ENCODE results near the gene LHFPL3. TPM values are rescaled to one million over a fixed set of nuclear protein-coding genes. Genes with fewer than 3 reads are reported as not detected.
A peak's percentile ranks its signal among the peaks of the same experiment; 100 is the strongest.

The LHFPL3 gene
- total and polyA plus RNA-seq, 2 of the 13 experiments (the other 11 are each of a cell fraction or from before 2014, with no cell fraction given), result not detected

DNA sequence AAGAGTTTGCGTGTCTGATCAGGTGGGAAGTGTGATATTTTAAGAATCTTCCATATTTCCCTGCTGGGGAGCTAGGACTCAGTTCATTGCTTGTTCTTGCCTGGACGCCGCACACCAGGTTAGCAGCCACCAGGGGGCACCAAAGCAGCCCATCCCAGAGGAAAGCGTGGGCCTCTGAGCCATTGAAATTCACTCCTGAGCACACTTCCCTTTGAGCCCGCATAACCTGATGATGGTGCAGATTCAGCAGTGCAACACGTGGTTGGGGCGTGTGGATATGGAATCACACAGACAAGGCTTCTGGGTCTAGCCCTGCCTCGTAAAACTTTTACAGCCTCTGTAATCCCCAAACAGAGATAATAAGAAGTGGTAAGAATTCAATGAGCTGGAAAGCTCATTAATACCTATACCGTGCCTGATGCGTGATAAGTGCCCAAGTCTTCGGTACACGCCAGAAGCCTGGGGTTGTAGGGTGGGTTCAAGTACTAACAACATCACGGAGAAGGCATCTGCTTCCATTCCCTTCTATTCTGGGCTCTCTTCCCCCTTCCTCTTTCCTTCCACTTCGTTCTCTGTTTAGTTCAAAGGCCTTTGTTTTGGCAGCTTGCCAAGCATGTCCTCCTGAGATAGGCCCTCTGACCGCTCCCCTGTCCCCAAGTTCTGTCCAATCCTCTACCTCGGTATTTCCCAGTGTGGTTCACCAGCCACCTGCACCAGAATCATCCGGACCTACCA lies 555.5 kb downstream of the LHFPL3 start (continued):
- TF ChIP-seq ZNF841 (CRISPR knock-in tag; IDR thresholded peaks at IDR 0.05; ENCODE audit: borderline replicate concordance) (no peak), RXRB (CRISPR knock-in tag; IDR thresholded peaks at IDR 0.05; ENCODE audit: borderline replicate concordance) (no peak), TBX2 (CRISPR knock-in tag; IDR thresholded peaks at IDR 0.05; ENCODE audit: borderline replicate concordance) (0 out of 2 replicates have a peak, but pooled peaks have one; percentile 24), AHR (CRISPR knock-in tag; IDR thresholded peaks at IDR 0.05) (no peak), U2AF1 (optimal IDR thresholded peaks at IDR 0.05; ENCODE audit: low read depth, low read length) (no peak), RBAK (CRISPR knock-in tag; IDR thresholded peaks at IDR 0.05) (no peak), NR2F6 (IDR thresholded peaks at IDR 0.05) (no peak), NR2F6 (CRISPR knock-in tag; IDR thresholded peaks at IDR 0.05) (no peak), RNF2 (conservative IDR thresholded peaks at IDR 0.05; ENCODE audit: low read depth) (0 out of 2 replicates have a peak, but pooled peaks have one; percentile 22), YY1 (IDR thresholded peaks at IDR 0.05; ENCODE audit: insufficient read depth, insufficient replicate concordance, low read depth, low read length) (peak; percentile 34), YEATS2 (CRISPR knock-in tag; IDR thresholded peaks at IDR 0.05; ENCODE audit: borderline replicate concordance) (peak; percentile 67; the same call in 1 of the 2 replicates), CC2D1A (CRISPR knock-in tag; IDR thresholded peaks at IDR 0.05) (no peak), STAG1 (CRISPR knock-in tag; IDR thresholded peaks at IDR 0.05) (peak; percentile 71), KDM3A (CRISPR knock-in tag; IDR thresholded peaks at IDR 0.05; ENCODE audit: low read depth) (no peak), ZNF749 (CRISPR knock-in tag; IDR thresholded peaks at IDR 0.05; ENCODE audit: borderline replicate concordance) (no peak), TGIF2 (CRISPR knock-in tag; IDR thresholded peaks at IDR 0.05) (no peak), ZMYM4 (CRISPR knock-in tag; IDR thresholded peaks at IDR 0.05) (peak; percentile 56), REPIN1 (CRISPR knock-in tag; IDR thresholded peaks at IDR 0.05; ENCODE audit: borderline replicate concordance, low read depth) (peak; percentile 30; the same call in 1 of the 2 replicates), MLLT10 (CRISPR knock-in tag; IDR thresholded peaks at IDR 0.05) (no peak)
- TF ChIP-seq, protein P1, sequence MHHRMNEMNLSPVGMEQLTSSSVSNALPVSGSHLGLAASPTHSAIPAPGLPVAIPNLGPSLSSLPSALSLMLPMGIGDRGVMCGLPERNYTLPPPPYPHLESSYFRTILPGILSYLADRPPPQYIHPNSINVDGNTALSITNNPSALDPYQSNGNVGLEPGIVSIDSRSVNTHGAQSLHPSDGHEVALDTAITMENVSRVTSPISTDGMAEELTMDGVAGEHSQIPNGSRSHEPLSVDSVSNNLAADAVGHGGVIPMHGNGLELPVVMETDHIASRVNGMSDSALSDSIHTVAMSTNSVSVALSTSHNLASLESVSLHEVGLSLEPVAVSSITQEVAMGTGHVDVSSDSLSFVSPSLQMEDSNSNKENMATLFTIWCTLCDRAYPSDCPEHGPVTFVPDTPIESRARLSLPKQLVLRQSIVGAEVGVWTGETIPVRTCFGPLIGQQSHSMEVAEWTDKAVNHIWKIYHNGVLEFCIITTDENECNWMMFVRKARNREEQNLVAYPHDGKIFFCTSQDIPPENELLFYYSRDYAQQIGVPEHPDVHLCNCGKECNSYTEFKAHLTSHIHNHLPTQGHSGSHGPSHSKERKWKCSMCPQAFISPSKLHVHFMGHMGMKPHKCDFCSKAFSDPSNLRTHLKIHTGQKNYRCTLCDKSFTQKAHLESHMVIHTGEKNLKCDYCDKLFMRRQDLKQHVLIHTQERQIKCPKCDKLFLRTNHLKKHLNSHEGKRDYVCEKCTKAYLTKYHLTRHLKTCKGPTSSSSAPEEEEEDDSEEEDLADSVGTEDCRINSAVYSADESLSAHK (CRISPR knock-in tag; IDR thresholded peaks at IDR 0.05; ENCODE audit: borderline replicate concordance), result no peak
- TF ChIP-seq, protein P2, sequence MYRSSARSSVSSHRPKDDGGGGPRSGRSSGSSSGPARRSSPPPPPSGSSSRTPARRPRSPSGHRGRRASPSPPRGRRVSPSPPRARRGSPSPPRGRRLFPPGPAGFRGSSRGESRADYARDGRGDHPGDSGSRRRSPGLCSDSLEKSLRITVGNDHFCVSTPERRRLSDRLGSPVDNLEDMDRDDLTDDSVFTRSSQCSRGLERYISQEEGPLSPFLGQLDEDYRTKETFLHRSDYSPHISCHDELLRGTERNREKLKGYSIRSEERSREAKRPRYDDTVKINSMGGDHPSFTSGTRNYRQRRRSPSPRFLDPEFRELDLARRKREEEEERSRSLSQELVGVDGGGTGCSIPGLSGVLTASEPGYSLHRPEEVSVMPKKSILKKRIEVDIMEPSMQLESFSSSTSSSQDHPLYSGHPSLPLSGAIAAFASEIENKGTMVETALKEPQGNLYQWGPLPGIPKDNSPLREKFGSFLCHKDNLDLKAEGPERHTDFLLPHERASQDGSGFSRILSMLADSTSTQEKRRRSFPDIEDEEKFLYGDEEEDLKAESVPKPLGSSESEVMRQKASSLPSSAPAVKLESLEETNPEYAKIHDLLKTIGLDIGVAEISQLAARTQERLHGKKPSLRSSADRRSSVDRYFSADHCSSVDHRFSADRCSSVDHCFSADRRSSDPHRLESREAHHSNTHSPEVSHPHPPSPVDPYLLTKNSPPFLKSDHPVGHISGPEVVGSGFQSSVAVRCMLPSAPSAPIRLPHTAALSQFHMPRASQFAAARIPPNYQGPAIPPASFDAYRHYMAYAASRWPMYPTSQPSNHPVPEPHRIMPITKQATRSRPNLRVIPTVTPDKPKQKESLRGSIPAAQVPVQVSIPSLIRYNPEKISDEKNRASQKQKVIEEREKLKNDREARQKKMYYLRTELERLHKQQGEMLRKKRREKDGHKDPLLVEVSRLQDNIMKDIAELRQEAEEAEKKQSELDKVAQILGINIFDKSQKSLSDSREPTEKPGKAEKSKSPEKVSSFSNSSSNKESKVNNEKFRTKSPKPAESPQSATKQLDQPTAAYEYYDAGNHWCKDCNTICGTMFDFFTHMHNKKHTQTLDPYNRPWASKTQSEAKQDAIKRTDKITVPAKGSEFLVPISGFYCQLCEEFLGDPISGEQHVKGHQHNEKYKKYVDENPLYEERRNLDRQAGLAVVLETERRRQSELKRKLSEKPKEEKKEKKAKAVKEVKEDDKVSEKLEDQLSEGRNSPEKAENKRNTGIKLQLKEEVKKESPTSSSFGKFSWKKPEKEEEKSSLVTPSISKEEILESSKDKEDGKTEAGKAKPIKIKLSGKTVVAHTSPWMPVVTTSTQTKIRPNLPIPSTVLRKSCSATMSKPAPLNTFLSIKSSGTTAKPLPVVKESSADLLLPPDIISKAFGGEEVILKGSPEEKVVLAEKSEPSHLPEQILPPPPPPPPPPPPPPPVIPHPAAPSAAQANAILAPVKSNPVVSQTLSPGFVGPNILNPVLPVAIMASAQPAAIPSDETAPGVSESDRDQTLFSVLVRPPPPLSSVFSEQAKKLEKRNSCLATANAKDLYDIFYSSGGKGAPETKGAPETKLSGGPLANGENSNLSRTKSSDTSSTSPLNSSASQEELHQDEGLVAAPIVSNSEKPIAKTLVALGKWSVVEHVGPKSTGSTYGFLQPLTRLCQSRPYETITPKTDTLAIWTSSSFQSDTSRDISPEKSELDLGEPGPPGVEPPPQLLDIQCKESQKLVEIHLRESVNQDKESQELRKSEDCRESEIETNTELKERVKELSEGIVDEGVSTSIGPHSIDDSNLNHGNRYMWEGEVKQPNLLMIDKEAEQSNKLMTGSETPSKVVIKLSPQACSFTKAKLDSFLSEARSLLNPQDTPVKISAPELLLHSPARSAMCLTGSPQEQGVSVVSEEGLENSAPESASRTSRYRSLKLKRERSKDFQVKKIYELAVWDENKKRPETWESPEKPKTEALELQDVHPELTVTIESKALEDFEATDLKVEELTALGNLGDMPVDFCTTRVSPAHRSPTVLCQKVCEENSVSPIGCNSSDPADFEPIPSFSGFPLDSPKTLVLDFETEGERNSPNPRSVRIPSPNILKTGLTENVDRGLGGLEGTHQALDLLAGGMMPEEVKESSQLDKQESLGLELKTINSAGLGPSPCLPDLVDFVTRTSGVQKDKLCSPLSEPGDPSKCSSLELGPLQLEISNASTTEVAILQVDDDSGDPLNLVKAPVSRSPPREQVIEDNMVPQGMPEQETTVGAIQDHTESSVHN (CRISPR knock-in tag; IDR thresholded peaks at IDR 0.05), result no peak
